Stimulated activated naive CD8-positive, alpha-beta T cell treated with anti-CD3 and anti-CD28 coated beads, Interleukin-15, amount 100 ng/mL, for 72 hours (primary cell): ENCODE results near the gene MYCN.
"Not testable (repeated sequence)": the region's sequence is repeated elsewhere in the genome, so short reads cannot be mapped to it uniquely, and the experiment has no call there.

ENCODE experiments used
- ATAC-seq: fragments of 150-1000 bp; cut with Tn5 transposase; 2 replicates; pipeline ENCODE4 v1.10.0; 2021; ENCODE audit warnings: mild to moderate bottlenecking, moderate library complexity
- DNase-seq, 2 donors: peaks; one replicate each; pipeline ENCODE4 v3.0.0; 2021 to 2022
- H3K27ac Mint-ChIP-seq, 2 donors: one replicate each; pipeline ENCODE4 v1.8.0; 2022; ENCODE audit warnings: mild to moderate bottlenecking in 2 of 2, mixed read lengths in 2 of 2, moderate library complexity in 2 of 2
- H3K27me3 Mint-ChIP-seq: one replicate; pipeline ENCODE4 v1.8.0; 2022; ENCODE audit warnings: mixed read lengths
- H3K4me1 Mint-ChIP-seq: one replicate; pipeline ENCODE4 v1.8.0; 2022; ENCODE audit warnings: mild to moderate bottlenecking, mixed read lengths
- H3K4me3 Mint-ChIP-seq, 2 donors: one replicate each; pipeline ENCODE4 v1.8.0; 2022; ENCODE audit warnings: mild to moderate bottlenecking in 2 of 2, mixed read lengths in 2 of 2, moderate library complexity in 1 of 2
- H3K9me3 Mint-ChIP-seq, 2 donors: one replicate each; pipeline ENCODE4 v1.8.0; 2022; ENCODE audit warnings: mixed read lengths in 2 of 2

Gene MYCN

GRCh38 chr2:15955232-15955988 lies 15.1 kb downstream of the MYCN start:
- no peaks in the 10 kb centered on the region for H3K27me3 Mint-ChIP-seq
- no peak for ATAC-seq
- no peak overlapping the region for H3K4me3 Mint-ChIP-seq
- H3K4me1 Mint-ChIP-seq = no peaks in the 10 kb centered on the region
- no peaks in the 10 kb centered on the region for H3K9me3 Mint-ChIP-seq
- DNase-seq = no peak
- H3K27ac Mint-ChIP-seq = no peak overlapping the region

GRCh38 chr2:15956230-15956629 lies 15.9 kb downstream of the MYCN start:
- Mint-ChIP-seq H3K4me3 (no peak overlapping the region), H3K9me3 (no peaks in the 10 kb centered on the region), H3K27ac (no peak overlapping the region), H3K27me3 (no peaks in the 10 kb centered on the region), H3K4me1 (no peaks in the 10 kb centered on the region)
- ATAC-seq = no peak
- DNase-seq = no peak

GRCh38 chr2:15956751-15957736 lies 16.7 kb downstream of the MYCN start:
- Mint-ChIP-seq H3K4me1 (no peaks in the 10 kb centered on the region), H3K9me3 (peaks cover 0 to 5% of the 10 kb centered on the region in 2 donors), H3K27me3 (no peaks in the 10 kb centered on the region), H3K4me3 (no peak overlapping the region), H3K27ac (no peak overlapping the region)
- no peak for DNase-seq
- ATAC-seq = no peak

GRCh38 chr2:15957881-15958713 lies 17.7 kb downstream of the MYCN start:
- Mint-ChIP-seq H3K27me3 (no peaks in the 10 kb centered on the region), H3K27ac (no peak overlapping the region), H3K9me3 (peaks cover 0 to 6% of the 10 kb centered on the region in 2 donors), H3K4me3 (no peak overlapping the region), H3K4me1 (no peaks in the 10 kb centered on the region)
- DNase-seq = no peak
- no peak for ATAC-seq

GRCh38 chr2:15959331-15960153 lies 19.2 kb downstream of the MYCN start:
- ATAC-seq (no peak), DNase-seq (no peak)
- Mint-ChIP-seq H3K27me3 (no peaks in the 10 kb centered on the region), H3K4me3 (no peak overlapping the region), H3K27ac (no peak overlapping the region), H3K9me3 (peaks cover 0 to 6% of the 10 kb centered on the region in 2 donors), H3K4me1 (peaks cover 7% of the 10 kb centered on the region)

- not testable (repeated sequence) for DNase-seq, H3K27ac Mint-ChIP-seq, ATAC-seq, H3K9me3 Mint-ChIP-seq, H3K4me3 Mint-ChIP-seq, H3K4me1 Mint-ChIP-seq, H3K27me3 Mint-ChIP-seq
Measured at GRCh38 chr2:15960154-15960520, 19.8 kb downstream of the MYCN start.

- not testable (repeated sequence) for H3K4me3 Mint-ChIP-seq, H3K27ac Mint-ChIP-seq, H3K9me3 Mint-ChIP-seq, ATAC-seq, H3K27me3 Mint-ChIP-seq, DNase-seq
- peaks cover 41% of the 10 kb centered on the region for H3K4me1 Mint-ChIP-seq
Measured at GRCh38 chr2:15963109-15963976, 23.0 kb downstream of the MYCN start.

- Mint-ChIP-seq H3K4me1 (peaks cover 49% of the 10 kb centered on the region), H3K27ac (no peak overlapping the region), H3K9me3 (peaks cover 0 to 6% of the 10 kb centered on the region in 2 donors), H3K4me3 (no peak overlapping the region), H3K27me3 (no peaks in the 10 kb centered on the region)
- ATAC-seq (no peak), DNase-seq (no peak)
Measured at GRCh38 chr2:15963977-15964670, 23.8 kb downstream of the MYCN start.

- Mint-ChIP-seq H3K27me3 (no peaks in the 10 kb centered on the region), H3K9me3 (peaks cover 0 to 6% of the 10 kb centered on the region in 2 donors), H3K27ac (peak overlapping the region in 1 of 2 donors; percentile 80), H3K4me1 (peaks cover 57% of the 10 kb centered on the region), H3K4me3 (peak overlapping the region in 1 of 2 donors; percentile 61)
- DNase-seq (no peak), ATAC-seq (no peak)
Measured at GRCh38 chr2:15964936-15965563, 24.7 kb downstream of the MYCN start.

GRCh38 chr2:15965564-15966019 lies 25.2 kb downstream of the MYCN start:
- Mint-ChIP-seq H3K4me3 (peak overlapping the region; percentile 28 to 61), H3K4me1 (peaks cover 57% of the 10 kb centered on the region)

GRCh38 chr2:15967415-15968279 lies 27.3 kb downstream of the MYCN start:
- no peak for ATAC-seq
- Mint-ChIP-seq H3K27me3 (no peaks in the 10 kb centered on the region), H3K27ac (peak overlapping the region in 1 of 2 donors; percentile 69), H3K4me3 (peak overlapping the region in 1 of 2 donors; percentile 45), H3K9me3 (no peaks in the 10 kb centered on the region), H3K4me1 (peaks cover 66% of the 10 kb centered on the region)
- DNase-seq = no peak

More at GRCh38 chr2:15965564-15966019, 25.2 kb downstream of the MYCN start:
- peak overlapping the region in 1 of 2 donors; percentile 80 for H3K27ac Mint-ChIP-seq
- no peaks in the 10 kb centered on the region for H3K27me3 Mint-ChIP-seq
- H3K9me3 Mint-ChIP-seq = peaks cover 0 to 6% of the 10 kb centered on the region in 2 donors
- ATAC-seq = peak; percentile 87
- peak; percentile 24 to 70 for DNase-seq
